ENCODE results near the gene SLC25A34. TPM values are rescaled to one million over a fixed set of nuclear protein-coding genes. Genes with fewer than 3 reads are reported as not detected.

The SLC25A34 gene
- total RNA-seq, 1 experiment from 2014 or later = 0.59 TPM

DNA sequence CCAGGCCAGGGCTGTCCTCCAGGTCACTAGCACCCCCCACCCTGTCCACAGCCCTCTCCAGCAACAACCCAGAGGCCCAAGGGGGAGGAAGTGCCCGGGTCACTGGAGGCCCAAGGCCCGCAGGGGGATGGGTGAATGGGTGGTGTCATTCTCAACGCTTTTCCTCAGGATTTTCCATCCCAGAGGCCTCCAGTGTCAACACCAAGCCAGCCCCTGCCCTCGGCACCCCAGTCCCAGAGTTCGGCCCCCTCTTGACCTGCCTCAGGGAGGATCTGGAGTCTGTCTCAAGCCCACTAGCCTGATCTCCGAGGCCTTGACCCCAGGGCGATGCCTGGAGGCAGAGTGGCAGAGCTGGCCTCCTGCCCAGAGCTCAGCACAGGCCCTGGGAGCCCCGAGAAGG is 11.3 kb downstream of the SLC25A34 start (continued):
- TF ChIP-seq EZH2 (IDR thresholded peaks at IDR 0.05) (no peak), ELF1 (IDR thresholded peaks at IDR 0.05; ENCODE audit: borderline replicate concordance, low read depth) (no peak), POLR2A (IDR thresholded peaks at IDR 0.05; ENCODE audit: borderline replicate concordance, extremely low read depth, insufficient read depth, insufficient read length) (no peak), FOSL1 (IDR thresholded peaks at IDR 0.05; ENCODE audit: low read depth) (no peak), CBX3 (IDR thresholded peaks at IDR 0.05; ENCODE audit: low read depth) (no peak)

DNA sequence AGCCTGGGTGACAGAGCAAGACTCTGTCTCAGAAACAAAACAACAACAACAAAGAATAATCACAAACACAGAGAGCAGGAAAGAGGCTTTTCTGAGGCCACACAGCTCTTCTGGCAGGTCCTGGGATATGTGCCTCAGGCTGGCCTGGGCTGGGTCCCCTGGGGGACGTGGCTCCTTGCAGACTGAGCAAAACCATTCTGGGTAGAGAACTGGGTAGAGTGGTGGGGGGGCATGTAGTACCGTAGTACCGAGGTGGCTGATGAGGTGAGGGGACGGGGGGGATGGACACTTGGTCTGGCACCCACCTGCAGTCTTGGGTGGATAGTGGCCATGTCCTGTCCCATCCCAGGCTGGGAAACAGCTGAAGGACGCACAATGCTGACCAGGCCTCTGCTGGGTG is 12.2 kb downstream of the SLC25A34 start:
- no peak for DNase-seq (ENCODE audit: low read depth, low spot score)
- TF ChIP-seq CEBPB (IDR thresholded peaks at IDR 0.05; ENCODE audit: low read depth) (no peak), SP1 (IDR thresholded peaks at IDR 0.05; ENCODE audit: low read depth) (no peak), ZFX (IDR thresholded peaks at IDR 0.05) (no peak), RAD21 (IDR thresholded peaks at IDR 0.05; ENCODE audit: low read depth) (no peak), POLR2A (IDR thresholded peaks at IDR 0.05; ENCODE audit: borderline replicate concordance, extremely low read depth, insufficient read depth, insufficient read length) (no peak)
- TF ChIP-seq, protein P1, sequence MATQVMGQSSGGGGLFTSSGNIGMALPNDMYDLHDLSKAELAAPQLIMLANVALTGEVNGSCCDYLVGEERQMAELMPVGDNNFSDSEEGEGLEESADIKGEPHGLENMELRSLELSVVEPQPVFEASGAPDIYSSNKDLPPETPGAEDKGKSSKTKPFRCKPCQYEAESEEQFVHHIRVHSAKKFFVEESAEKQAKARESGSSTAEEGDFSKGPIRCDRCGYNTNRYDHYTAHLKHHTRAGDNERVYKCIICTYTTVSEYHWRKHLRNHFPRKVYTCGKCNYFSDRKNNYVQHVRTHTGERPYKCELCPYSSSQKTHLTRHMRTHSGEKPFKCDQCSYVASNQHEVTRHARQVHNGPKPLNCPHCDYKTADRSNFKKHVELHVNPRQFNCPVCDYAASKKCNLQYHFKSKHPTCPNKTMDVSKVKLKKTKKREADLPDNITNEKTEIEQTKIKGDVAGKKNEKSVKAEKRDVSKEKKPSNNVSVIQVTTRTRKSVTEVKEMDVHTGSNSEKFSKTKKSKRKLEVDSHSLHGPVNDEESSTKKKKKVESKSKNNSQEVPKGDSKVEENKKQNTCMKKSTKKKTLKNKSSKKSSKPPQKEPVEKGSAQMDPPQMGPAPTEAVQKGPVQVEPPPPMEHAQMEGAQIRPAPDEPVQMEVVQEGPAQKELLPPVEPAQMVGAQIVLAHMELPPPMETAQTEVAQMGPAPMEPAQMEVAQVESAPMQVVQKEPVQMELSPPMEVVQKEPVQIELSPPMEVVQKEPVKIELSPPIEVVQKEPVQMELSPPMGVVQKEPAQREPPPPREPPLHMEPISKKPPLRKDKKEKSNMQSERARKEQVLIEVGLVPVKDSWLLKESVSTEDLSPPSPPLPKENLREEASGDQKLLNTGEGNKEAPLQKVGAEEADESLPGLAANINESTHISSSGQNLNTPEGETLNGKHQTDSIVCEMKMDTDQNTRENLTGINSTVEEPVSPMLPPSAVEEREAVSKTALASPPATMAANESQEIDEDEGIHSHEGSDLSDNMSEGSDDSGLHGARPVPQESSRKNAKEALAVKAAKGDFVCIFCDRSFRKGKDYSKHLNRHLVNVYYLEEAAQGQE (IDR thresholded peaks at IDR 0.05; ENCODE audit: low read depth) = no peak
- TF ChIP-seq, protein P2, sequence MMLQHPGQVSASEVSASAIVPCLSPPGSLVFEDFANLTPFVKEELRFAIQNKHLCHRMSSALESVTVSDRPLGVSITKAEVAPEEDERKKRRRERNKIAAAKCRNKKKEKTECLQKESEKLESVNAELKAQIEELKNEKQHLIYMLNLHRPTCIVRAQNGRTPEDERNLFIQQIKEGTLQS (IDR thresholded peaks at IDR 0.05) = no peak
- no peak overlapping the region for H3K9ac ChIP-seq (ENCODE audit: low read length)
- no peaks in the 10 kb centered on the region for H3K36me3 ChIP-seq (ENCODE audit: control insufficient read depth in 1 of 2, insufficient read depth in 2 of 2, low read length in 2 of 2)
- ATAC-seq = no peak
- no peak overlapping the region for H3K27ac ChIP-seq (ENCODE audit: low read depth, low read length)
- BruUV-seq (replicated peaks) = no TSS peak
- H3K4me3 ChIP-seq (replicated peaks in 1 of 2; ENCODE audit: low read depth in 1 of 2, low read length in 2 of 2) = no peak overlapping the region
- H3K9me3 ChIP-seq (ENCODE audit: control insufficient read depth in 1 of 2, insufficient read depth in 1 of 2, low read depth in 1 of 2, low read length in 2 of 2) = no peaks in the 10 kb centered on the region
- H2AFZ ChIP-seq (ENCODE audit: low read depth, low read length, poor library complexity, severe bottlenecking) = no peak overlapping the region
- H3K4me1 ChIP-seq (ENCODE audit: control insufficient read depth in 1 of 2, insufficient read depth in 2 of 2, low read length in 2 of 2) = no peaks in the 10 kb centered on the region; a peak in 1 of 4 replicates
- RAD21 ChIA-PET (ENCODE audit: low non-redundant PET in 1 of 2, low total read pairs in 2 of 2, uncharacterized antibody in 2 of 2, unreplicated experiment in 2 of 2) = no interaction called here
- POLR2A ChIA-PET = no interaction called here
- no peaks in the 10 kb centered on the region for H3K9me2 ChIP-seq (ENCODE audit: insufficient read depth)
- no peak overlapping the region for H3K4me2 ChIP-seq (ENCODE audit: low read length)
- no peaks in the 10 kb centered on the region for H3K79me2 ChIP-seq (ENCODE audit: insufficient read depth, low read length)
- intact Hi-C loops (cut with micrococcal nuclease) = no loop called here
- no peaks in the 10 kb centered on the region for H3K27me3 ChIP-seq (ENCODE audit: insufficient read depth, low read length)
- no peaks in the 10 kb centered on the region for H4K20me1 ChIP-seq (ENCODE audit: insufficient read depth)
- CTCF ChIA-PET = no interaction called here

Data from HCT116 (cell line).